Renal pelvis (tissue), 12 donors: Measurements from ENCODE around the gene NXF2B. TPM values are rescaled to one million over a fixed set of nuclear protein-coding genes. Genes with fewer than 3 reads are reported as not detected.
"Not testable (repeated sequence)": the region's sequence is repeated elsewhere in the genome, so short reads cannot be mapped to it uniquely, and the experiment has no call there.

Source experiments
- DNase-seq: peaks from one replicate; pipeline ENCODE4 v3.0.0-alpha.2; 2013
- long read RNA-seq, 16 experiments: transcript quantifications; one replicate each; lab custom pipeline, GENCODE V29; 2026
- polyA plus RNA-seq, 3 donors: library from polyadenylated mRNA; unstranded; fragments of 120-200 nt; gene quantifications; one replicate each; pipeline ENCODE4 v1.2.1, GENCODE V29; 2013; ENCODE audit not compliant: insufficient read length in 3 of 3

Gene NXF2B, protein sequence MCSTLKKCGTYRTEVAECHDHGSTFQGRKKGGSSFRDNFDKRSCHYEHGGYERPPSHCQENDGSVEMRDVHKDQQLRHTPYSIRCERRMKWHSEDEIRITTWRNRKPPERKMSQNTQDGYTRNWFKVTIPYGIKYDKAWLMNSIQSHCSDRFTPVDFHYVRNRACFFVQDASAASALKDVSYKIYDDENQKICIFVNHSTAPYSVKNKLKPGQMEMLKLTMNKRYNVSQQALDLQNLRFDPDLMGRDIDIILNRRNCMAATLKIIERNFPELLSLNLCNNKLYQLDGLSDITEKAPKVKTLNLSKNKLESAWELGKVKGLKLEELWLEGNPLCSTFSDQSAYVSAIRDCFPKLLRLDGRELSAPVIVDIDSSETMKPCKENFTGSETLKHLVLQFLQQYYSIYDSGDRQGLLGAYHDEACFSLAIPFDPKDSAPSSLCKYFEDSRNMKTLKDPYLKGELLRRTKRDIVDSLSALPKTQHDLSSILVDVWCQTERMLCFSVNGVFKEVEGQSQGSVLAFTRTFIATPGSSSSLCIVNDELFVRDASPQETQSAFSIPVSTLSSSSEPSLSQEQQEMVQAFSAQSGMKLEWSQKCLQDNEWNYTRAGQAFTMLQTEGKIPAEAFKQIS
- polyA plus RNA-seq: 1 to 10 TPM in 1 of 3 donors, under 1 TPM in 2; 0.80 to 1.8 (median 0.81) TPM
- long read RNA-seq, donor 1: 0 reads
- long read RNA-seq, donor 2: 0 reads
- long read RNA-seq, donor 3: 0 reads
- long read RNA-seq, donor 4: 0 reads
- long read RNA-seq, donor 5: 0 reads
- long read RNA-seq, donor 6: 0 reads
- long read RNA-seq, donor 7: 0 reads
- long read RNA-seq, donor 8: 0 reads
- long read RNA-seq, donor 9: 0 reads
- long read RNA-seq, donor 10: 0 reads
- long read RNA-seq, donor 11: 0 reads
- long read RNA-seq, donor 12: 0 reads
- long read RNA-seq, donor 13: 0 reads
- long read RNA-seq, donor 14: 0 reads
- long read RNA-seq, donor 15: 0 reads
- long read RNA-seq, donor 16: 0 reads

DNA sequence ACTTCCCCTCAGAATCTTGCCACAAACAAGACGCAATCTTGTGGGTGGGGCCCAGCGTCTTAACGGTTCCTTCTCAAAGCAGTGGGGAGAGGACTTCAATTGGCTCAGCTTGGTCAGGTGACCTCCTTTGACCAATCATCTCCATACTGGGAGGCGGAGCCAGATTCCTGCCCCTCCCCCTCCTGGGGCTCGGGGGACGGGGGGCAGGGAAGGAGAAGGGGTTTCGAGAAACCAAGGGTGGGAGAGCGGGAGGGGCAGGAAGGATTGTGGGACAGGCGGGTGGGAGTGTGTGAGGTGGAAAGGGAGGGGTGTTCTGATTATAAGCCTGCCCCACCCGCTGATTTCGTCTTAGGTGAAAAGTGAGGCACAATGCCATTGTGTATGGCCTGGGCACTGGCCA, at the start of gene NXF2B:
Gene NXF2B (minus strand): TSS at position 101 of the 400 bp plus-strand sequence. CDS start 59,972 bp downstream, outside the sequence.
- DNase-seq: not testable (repeated sequence)

DNA sequence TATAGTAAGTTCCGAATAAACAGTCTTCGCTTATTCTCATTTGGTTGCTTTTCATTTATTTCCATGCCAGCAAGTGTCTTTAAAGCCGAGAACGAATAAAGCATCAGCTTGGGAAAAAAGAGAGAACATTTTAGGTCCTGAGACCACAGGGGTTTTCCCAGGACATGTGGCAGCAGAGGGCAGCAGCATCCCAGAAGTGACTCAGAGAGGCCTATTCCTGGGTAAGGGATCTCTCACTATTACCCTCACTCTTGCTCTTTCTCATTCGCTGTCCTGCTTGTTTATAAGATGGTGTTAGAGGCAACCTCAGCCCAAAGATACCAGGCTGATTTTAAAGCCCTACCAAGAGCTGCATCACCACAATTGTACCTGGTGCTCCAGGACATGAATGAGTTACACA, 39.0 kb upstream of the NXF2B start:
- DNase-seq: not testable (repeated sequence)

DNA sequence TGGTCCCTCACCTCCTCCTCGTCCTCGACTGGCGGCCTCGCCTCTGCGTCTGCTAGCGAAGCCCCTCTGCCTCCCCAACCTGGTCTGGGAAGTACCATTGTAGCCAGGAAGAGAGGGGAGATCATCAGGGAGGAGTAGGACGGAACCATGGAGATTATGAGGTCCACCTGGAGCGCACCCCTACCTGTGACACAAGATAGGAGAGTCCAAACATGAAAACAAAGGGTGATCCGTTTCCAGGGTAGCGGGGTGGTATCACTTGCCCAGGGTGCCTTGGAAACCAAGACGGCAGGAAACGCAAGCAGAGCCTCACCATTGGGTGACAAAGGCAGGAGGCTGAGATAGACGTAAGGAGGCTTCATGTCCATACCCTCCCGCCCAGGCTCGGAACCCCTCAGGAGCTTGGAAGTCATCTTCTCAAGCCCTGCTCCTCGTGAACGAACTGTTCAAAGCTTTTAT, 32.0 kb upstream of the NXF2B start, which contains the start of gene TCP11X2:
Gene TCP11X2 (minus strand): TSS at position 51 of the 459 bp plus-strand sequence.
- not testable (repeated sequence) for DNase-seq

DNA sequence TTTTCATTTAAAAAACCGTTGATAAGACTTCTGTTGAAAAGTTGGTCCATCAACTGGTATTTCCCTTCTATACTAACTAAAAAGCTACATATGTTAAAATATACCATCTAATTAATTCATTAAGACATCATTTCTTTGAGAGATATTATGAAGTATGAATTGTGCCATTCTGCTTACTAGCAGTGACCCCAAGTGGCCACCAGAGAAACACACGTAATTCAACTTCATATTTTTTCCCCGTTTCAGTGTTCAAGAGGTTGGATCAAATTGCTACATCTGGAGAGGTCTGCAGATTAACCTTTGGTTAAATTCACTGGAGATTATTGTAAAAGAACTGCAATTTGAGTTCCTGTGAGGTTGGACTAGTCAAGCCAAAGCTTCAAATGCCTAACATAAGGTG, 30.4 kb upstream of the NXF2B start:
- DNase-seq: not testable (repeated sequence)

DNA sequence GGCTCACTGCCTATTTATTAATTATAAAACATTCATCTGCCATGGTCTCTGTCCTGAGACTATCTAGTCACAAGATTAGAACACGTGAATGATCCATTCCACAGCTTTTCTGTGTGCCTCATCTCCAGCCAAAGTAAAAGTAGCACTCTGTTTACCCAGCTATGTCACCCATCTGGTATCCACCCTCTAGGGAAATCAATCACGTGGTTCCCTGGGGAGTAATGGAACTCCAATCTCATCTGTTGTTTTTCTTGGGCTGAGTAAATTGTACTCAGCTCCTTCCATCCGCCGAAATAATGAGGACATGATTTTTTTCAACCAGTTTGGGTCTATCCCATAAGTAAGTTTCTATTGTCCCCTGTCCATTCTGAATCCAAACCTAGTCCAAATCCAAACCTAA, 18.8 kb upstream of the NXF2B start:
- not testable (repeated sequence) for DNase-seq

DNA sequence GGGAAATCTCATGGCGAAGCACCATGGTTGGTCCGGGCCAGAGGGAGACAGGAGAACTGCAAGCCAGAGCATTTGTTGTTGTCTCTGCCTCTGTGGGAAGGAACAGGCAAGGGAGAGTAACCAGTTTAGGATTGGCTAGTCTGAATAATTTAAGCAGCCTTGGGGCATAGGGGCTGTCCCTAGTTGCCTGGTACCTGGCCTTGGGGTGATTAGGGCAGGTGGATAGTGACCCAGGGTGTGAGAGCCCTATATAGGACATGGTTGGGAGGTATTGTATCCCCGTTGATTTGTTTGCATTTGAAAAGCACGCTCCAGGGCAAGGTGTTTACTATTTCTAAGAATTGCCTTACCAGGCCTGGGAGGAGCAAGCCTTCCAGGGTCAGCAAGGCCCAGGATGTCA, 25.3 kb downstream of the NXF2B start:
- not testable (repeated sequence) for DNase-seq

DNA sequence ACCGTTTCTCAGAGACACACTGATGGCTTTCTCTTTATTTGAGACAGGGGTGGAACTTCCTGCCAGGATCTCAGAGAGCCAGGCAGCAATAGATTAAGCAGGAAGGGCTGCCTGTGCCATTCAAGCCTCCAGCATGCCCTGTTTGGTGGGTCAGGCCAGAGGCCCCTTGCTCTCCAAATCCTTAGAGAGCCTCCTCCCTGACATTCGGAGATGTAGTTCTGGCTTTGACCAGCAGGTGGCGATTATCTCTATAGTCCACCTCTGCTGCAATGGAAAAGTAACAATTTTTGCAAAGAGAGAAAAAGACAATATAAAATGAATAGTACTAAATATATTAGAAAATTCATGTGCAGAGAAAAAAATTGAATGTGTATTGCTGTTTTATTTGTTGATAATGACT, 93.9 kb downstream of the NXF2B start:
- peak; percentile 28 for DNase-seq

DNA sequence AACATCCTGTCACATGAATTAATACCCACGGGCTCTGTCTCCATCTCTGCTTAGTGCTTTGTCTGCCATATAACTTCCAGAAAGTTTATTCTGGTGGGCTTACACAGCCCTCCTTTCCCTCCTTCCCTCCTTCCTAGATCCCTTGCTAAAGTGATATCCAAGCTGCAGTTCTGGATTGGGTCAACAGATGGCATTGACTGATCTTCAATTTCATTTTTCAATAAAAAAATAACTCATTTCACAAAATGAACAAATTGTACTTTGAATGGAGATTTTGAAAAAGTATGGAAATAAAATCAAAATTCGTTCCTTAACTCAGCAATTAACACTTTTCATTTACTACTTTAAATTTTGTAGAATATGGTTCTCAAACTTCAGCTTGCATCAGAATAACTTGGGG, 97.9 kb downstream of the NXF2B start:
- no peak for DNase-seq

DNA sequence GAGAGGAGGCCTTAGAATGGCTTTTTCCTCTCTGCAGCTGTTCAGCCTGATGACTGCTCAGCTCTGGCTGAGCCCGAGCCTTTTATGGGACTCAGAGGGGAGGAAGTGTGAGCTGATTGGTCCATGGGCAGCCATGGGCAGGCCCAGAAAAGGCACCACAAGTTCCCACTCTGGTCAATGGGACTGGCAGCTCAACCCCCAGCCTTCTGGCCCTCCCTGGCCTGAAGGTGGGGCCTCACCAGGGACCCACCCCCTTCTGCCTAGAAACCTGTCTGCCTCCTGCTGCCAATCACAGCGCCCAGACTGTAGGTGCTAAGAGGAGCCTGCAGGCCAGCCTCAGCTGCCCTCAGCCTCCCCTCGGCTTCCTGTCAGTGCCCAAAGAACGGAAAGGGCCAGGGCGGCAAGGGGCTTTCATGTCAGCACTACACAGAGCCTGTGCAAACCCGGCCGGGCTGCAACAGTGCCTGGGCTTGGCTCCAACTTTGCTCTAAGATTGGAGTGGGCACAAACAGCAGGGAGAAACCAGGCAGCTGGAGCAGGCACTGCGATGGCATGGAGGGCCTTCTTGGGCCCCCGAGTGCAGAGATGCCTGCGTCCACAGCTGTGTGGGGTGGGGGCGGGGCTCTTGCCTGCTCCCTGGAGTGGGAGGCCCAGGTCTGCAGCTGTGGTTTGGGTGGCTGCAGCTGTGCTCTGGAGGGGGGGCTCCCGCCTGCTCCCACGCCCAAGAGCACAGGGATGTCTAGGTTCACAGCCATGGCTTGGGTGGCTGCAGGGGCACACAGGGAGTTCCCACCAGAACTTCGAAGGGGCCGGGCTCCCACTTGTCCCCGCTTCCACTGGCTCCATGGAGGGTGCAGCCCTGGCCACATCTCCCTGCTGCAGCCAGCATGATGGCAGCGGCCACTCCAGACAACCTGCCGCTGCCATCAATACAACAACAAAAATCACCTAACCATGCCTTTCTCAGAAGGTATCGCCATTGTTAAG, 100.2 kb downstream of the NXF2B start:
- DNase-seq: no peak

DNA sequence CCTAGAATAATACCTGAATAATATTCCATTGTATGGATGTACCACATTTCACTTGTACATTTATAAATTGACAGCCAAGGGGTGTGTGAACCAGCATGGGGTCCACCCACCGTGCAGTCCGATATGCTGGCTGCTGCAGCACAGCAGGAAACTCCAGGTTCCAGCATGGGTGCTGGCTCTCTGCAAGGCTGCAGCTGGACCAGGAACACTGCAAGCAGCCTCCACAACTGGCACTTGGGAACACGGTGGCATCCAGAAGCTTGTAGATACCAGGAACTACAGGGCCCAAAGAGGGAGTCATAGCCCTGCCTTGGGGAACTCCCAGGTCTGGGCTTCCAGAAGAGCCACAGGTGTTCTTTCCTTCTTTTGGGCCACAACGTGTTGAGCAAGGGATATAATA, 101.6 kb downstream of the NXF2B start:
- DNase-seq: no peak

Other genes with a start within 250 kb of the NXF2B start
- under 1 TPM in 2 of 3 donors, not detected in 1; 0.35 to 0.97 TPM for gene TCP11X1, start 224.7 kb downstream of the NXF2B start, polyA plus RNA-seq
- under 1 TPM; 0.24 to 0.67 (median 0.45) TPM for gene NXF2, start 192.8 kb downstream of the NXF2B start, polyA plus RNA-seq
- 1 to 10 TPM in 1 of 3 donors, under 1 TPM in 2; 0.19 to 1.8 (median 0.97) TPM for gene TCP11X2, start 31.8 kb upstream of the NXF2B start, polyA plus RNA-seq
- 10 to 100 TPM; 52.6 to 70.0 (median 66.0) TPM for gene TMSB15A, start 76.7 kb upstream of the NXF2B start, polyA plus RNA-seq
- gene ARMCX5, start 159.5 kb upstream of the NXF2B start, polyA plus RNA-seq: 10 to 100 TPM; 14.2 to 15.9 (median 15.8) TPM
- 10 to 100 TPM; 11.5 to 16.3 (median 14.2) TPM for gene GPRASP1, start 211.5 kb upstream of the NXF2B start, polyA plus RNA-seq